H9 (cell line): ENCODE data around the gene AMDHD1. TPM values are rescaled to one million over a fixed set of nuclear protein-coding genes. Genes with fewer than 3 reads are reported as not detected.

Source experiments
- DNase-seq: peaks from one replicate; pipeline ENCODE4 v3.0.0-alpha.2; 2017
- H2AFZ ChIP-seq: one replicate; pipeline ENCODE4 v1.6.1; 2013; ENCODE audit warnings: mild to moderate bottlenecking, low read length, control low read depth, moderate library complexity
- H2AK5ac ChIP-seq: 2 replicates; pipeline ENCODE4 v1.6.1; 2013; ENCODE audit warnings: low read length, control low read depth, mixed read lengths; ENCODE audit not compliant: insufficient read length
- H2BK120ac ChIP-seq: one replicate; pipeline ENCODE4 v1.6.1; 2013; ENCODE audit warnings: low read depth, mild to moderate bottlenecking, low read length, control low read depth, inconsistent platforms; ENCODE audit not compliant: poor library complexity, severe bottlenecking
- H2BK12ac ChIP-seq: 2 replicates; pipeline ENCODE4 v1.6.1; 2013; ENCODE audit warnings: low read length, control low read depth, mixed read lengths, low read depth; ENCODE audit not compliant: insufficient read length
- H2BK15ac ChIP-seq: 2 replicates; pipeline ENCODE4 v1.6.1; 2013; ENCODE audit warnings: low read depth, low read length, control low read depth
- H2BK20ac ChIP-seq: one replicate; pipeline ENCODE4 v1.6.1; 2013; ENCODE audit warnings: low read depth, mild to moderate bottlenecking, low read length, control low read depth, inconsistent platforms; ENCODE audit not compliant: poor library complexity, severe bottlenecking
- H2BK5ac ChIP-seq: 2 replicates; pipeline ENCODE4 v1.6.1; 2013; ENCODE audit warnings: low read length, control low read depth, mixed read lengths; ENCODE audit not compliant: insufficient read length
- H3K14ac ChIP-seq: 2 replicates; pipeline ENCODE4 v1.6.1; 2013; ENCODE audit warnings: low read length, control low read depth; ENCODE audit not compliant: insufficient read depth
- H3K18ac ChIP-seq: 2 replicates; pipeline ENCODE4 v1.6.1; 2013; ENCODE audit warnings: low read depth, mild to moderate bottlenecking, mixed read lengths, low read length, control low read depth; ENCODE audit not compliant: insufficient read length
- H3K23ac ChIP-seq: 2 replicates; pipeline ENCODE4 v1.6.1; 2013; ENCODE audit warnings: low read length, control low read depth, mixed read lengths, low read depth; ENCODE audit not compliant: insufficient read length
- H3K23me2 ChIP-seq: 2 replicates; pipeline ENCODE4 v1.6.1; 2013; ENCODE audit warnings: low read depth, mild to moderate bottlenecking, mixed read lengths, low read length, control low read depth; ENCODE audit not compliant: insufficient read length, poor library complexity, severe bottlenecking
- H3K27ac ChIP-seq: 2 replicates; pipeline ENCODE4 v1.5.1; 2013; ENCODE audit warnings: low read length, control low read depth, mixed read lengths, low read depth; ENCODE audit not compliant: insufficient read length
- H3K27me3 ChIP-seq: 2 replicates; pipeline ENCODE4 v1.6.1; 2013; ENCODE audit warnings: low read length, control low read depth, inconsistent platforms; ENCODE audit not compliant: insufficient read depth
- H3K4ac ChIP-seq: 2 replicates; pipeline ENCODE4 v1.6.1; 2013; ENCODE audit warnings: low read depth, mild to moderate bottlenecking, control low read depth, inconsistent platforms, low read length, moderate library complexity
- H3K4me1 ChIP-seq: 2 replicates; pipeline ENCODE4 v1.6.1; 2013; ENCODE audit warnings: low read length, control low read depth, inconsistent platforms; ENCODE audit not compliant: insufficient read depth
- H3K4me2 ChIP-seq: 2 replicates; pipeline ENCODE4 v1.6.1; 2013; ENCODE audit warnings: low read length, control low read depth, mixed read lengths; ENCODE audit not compliant: insufficient read length, insufficient read depth
- H3K56ac ChIP-seq: 2 replicates; pipeline ENCODE4 v1.6.1; 2013; ENCODE audit warnings: low read depth, mild to moderate bottlenecking, mixed read lengths, low read length, control low read depth; ENCODE audit not compliant: insufficient read length
- H3K79me1 ChIP-seq: 2 replicates; pipeline ENCODE4 v1.6.1; 2013; ENCODE audit warnings: low read depth, mild to moderate bottlenecking, moderate library complexity, low read length, control low read depth, inconsistent platforms; ENCODE audit not compliant: insufficient read depth, poor library complexity, severe bottlenecking
- H3K79me2 ChIP-seq: 2 replicates; pipeline ENCODE4 v1.6.1; 2013; ENCODE audit warnings: low read length, control low read depth, inconsistent platforms; ENCODE audit not compliant: insufficient read depth
- H3K9ac ChIP-seq: 2 replicates; pipeline ENCODE4 v1.6.1; 2013; ENCODE audit warnings: low read length, control low read depth, mixed read lengths; ENCODE audit not compliant: insufficient read length; ENCODE audit errors: extremely low read depth
- H3K9me3 ChIP-seq: one replicate; pipeline ENCODE4 v1.6.1; 2013; ENCODE audit warnings: low read depth, low read length, inconsistent platforms; ENCODE audit not compliant: control insufficient read depth
- H3T11ph ChIP-seq: one replicate; pipeline ENCODE4 v1.6.1; 2013; ENCODE audit warnings: mild to moderate bottlenecking, low read length, control low read depth, inconsistent platforms
- H4K20me1 ChIP-seq: one replicate; pipeline ENCODE4 v1.6.1; 2013; ENCODE audit not compliant: control insufficient read depth, insufficient read length, insufficient read depth
- H4K5ac ChIP-seq: 2 replicates; pipeline ENCODE4 v1.6.1; 2013; ENCODE audit warnings: low read depth, mild to moderate bottlenecking, mixed read lengths, low read length, control low read depth; ENCODE audit not compliant: insufficient read length
- H4K8ac ChIP-seq: replicated peaks from 2 replicates; pipeline ENCODE4 v1.6.1; 2013; ENCODE audit warnings: low read length, control low read depth, mixed read lengths, low read depth; ENCODE audit not compliant: insufficient read length
- H4K91ac ChIP-seq: 2 replicates; pipeline ENCODE4 v1.6.1; 2013; ENCODE audit warnings: low read depth, mild to moderate bottlenecking, moderate library complexity, mixed read lengths, low read length, control low read depth; ENCODE audit not compliant: insufficient read length
- H3K27ac Mint-ChIP-seq, 3 experiments: 2 replicates in 2 of 3; 3 replicates in 1 of 3; pipeline ENCODE4 v1.8.0; 2020 to 2021; ENCODE audit warnings: mixed read lengths in 3 of 3, mild to moderate bottlenecking in 1 of 3, moderate library complexity in 1 of 3
- H3K27me3 Mint-ChIP-seq: 2 replicates; pipeline ENCODE4 v1.8.0; 2021; ENCODE audit warnings: low read depth, mild to moderate bottlenecking, moderate library complexity, mixed read lengths
- H3K36me3 Mint-ChIP-seq, 3 experiments: 2 replicates in 2 of 3; 3 replicates in 1 of 3; pipeline ENCODE4 v1.8.0; 2020 to 2021; ENCODE audit warnings: low read depth in 3 of 3, mixed read lengths in 3 of 3; ENCODE audit not compliant: insufficient read depth in 1 of 3
- H3K4me1 Mint-ChIP-seq, 2 experiments: 2 replicates each; pipeline ENCODE4 v1.8.0; 2020; ENCODE audit warnings: mixed read lengths in 2 of 2
- H3K4me3 Mint-ChIP-seq, 2 experiments: 2 replicates in 1 of 2; 3 replicates in 1 of 2; pipeline ENCODE4 v1.8.0; 2020 to 2021; ENCODE audit warnings: mild to moderate bottlenecking in 2 of 2, mixed read lengths in 2 of 2, moderate library complexity in 1 of 2
- H3K9me3 Mint-ChIP-seq, 2 experiments: 2 replicates in 1 of 2; 3 replicates in 1 of 2; pipeline ENCODE4 v1.8.0; 2020; ENCODE audit warnings: mild to moderate bottlenecking in 2 of 2, mixed read lengths in 2 of 2, moderate library complexity in 1 of 2
- WGBS: extraction: QIAGEN DNeasy Blood & Tissue Kit; methylation state at CpG from one replicate; pipeline ENCODE4 v1.1.7; 2013; ENCODE audit warnings: missing lambda C conversion rate, low lambda C conversion rate, mixed read lengths; ENCODE audit not compliant: insufficient read length; ENCODE audit errors: extremely low coverage; 5-methylcytosine and 5-hydroxymethylcytosine counted together
- total RNA-seq: library from RNA; stranded (reverse); gene quantifications from 2 replicates; pipeline ENCODE4 v1.2.1, GENCODE V29; 2021
- TF ChIP-seq, protein P1 (sequence below): fragments of 200-600 bp; sonication (generic); conservative IDR thresholded peaks from 3 replicates; pipeline ENCODE4 v1.8.0; 2021; ENCODE audit warnings: antibody characterized with exemption, mild to moderate bottlenecking

Gene AMDHD1
- total RNA-seq, 1 experiment from 2014 or later = 0.42 TPM

DNA sequence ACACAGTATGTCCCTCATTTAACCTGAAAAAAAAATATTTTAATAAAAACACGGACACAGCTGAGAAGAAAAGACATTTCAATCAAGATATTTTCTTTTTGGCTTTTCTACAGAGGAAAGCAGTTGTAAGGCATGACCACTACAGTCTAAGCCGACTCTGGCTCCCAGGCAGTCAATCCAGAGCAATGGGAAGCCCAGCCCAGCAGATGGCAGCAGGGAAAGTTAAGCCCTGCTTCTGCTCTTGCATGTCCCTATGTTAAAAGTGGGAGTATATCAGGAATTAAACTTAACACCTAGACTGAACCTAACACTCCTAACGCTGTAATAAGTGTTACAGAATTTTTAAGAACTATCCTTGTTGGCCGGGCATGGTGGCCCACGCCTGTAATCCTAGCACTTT, 72.5 kb downstream of the AMDHD1 start:
- peaks cover 24 to 76% (median 72%) of the 10 kb centered on the region in 3 experiments; a peak in 6 of 7 replicates for H3K36me3 Mint-ChIP-seq
- H3K4me3 Mint-ChIP-seq = no peak overlapping the region

More for the DNA sequence above, 72.5 kb downstream of the AMDHD1 start:
- DNase-seq = peak; percentile 55
- Histone ChIP-seq H3K9ac (no peak overlapping the region), H3K27me3 (no peaks in the 10 kb centered on the region), H3K79me2 (no peaks in the 10 kb centered on the region), H3K79me1 (no peaks in the 10 kb centered on the region), H3K14ac (no peak overlapping the region), H3K23ac (no peak overlapping the region), H3K4ac (no peak overlapping the region), H2BK20ac (no peak overlapping the region), H4K91ac (no peak overlapping the region), H3K9me3 (no peaks in the 10 kb centered on the region), H2AK5ac (no peak overlapping the region), H3K23me2 (no peaks in the 10 kb centered on the region), H4K20me1 (no peaks in the 10 kb centered on the region), H3K56ac (no peak overlapping the region), H2BK15ac (no peak overlapping the region), H2BK5ac (no peak overlapping the region), H3K4me1 (no peaks in the 10 kb centered on the region), H4K5ac (no peak overlapping the region), H3K27ac (no peak overlapping the region), H3T11ph (no peak overlapping the region), H2BK120ac (no peak overlapping the region), H2BK12ac (no peak overlapping the region), H3K4me2 (no peak overlapping the region), H2AFZ (no peak overlapping the region), H3K18ac (no peak overlapping the region), H4K8ac (no peak overlapping the region)
- TF ChIP-seq, protein P1, sequence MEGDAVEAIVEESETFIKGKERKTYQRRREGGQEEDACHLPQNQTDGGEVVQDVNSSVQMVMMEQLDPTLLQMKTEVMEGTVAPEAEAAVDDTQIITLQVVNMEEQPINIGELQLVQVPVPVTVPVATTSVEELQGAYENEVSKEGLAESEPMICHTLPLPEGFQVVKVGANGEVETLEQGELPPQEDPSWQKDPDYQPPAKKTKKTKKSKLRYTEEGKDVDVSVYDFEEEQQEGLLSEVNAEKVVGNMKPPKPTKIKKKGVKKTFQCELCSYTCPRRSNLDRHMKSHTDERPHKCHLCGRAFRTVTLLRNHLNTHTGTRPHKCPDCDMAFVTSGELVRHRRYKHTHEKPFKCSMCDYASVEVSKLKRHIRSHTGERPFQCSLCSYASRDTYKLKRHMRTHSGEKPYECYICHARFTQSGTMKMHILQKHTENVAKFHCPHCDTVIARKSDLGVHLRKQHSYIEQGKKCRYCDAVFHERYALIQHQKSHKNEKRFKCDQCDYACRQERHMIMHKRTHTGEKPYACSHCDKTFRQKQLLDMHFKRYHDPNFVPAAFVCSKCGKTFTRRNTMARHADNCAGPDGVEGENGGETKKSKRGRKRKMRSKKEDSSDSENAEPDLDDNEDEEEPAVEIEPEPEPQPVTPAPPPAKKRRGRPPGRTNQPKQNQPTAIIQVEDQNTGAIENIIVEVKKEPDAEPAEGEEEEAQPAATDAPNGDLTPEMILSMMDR = peak; percentile 65
- Mint-ChIP-seq H3K27me3 (no peaks in the 10 kb centered on the region), H3K9me3 (no peaks in the 10 kb centered on the region), H3K27ac (no peak overlapping the region), H3K4me1 (no peaks in the 10 kb centered on the region)
- no CpG with 5 or more reads among the region's 5 CpGs for WGBS

Other genes with a start within 250 kb of the AMDHD1 start
- gene NTN4, start 152.6 kb upstream of the AMDHD1 start, total RNA-seq = 0.13 and 0.17 TPM in 2 replicates
- 70.3 and 77.1 TPM in 2 replicates for gene SNRPF, start 84.4 kb upstream of the AMDHD1 start, total RNA-seq
- not detected in 2 replicates for gene CCDC38, start 717 bp upstream of the AMDHD1 start, total RNA-seq
- gene HAL, start 53.0 kb downstream of the AMDHD1 start, total RNA-seq = 0.11 and 0.35 TPM in 2 replicates
- 141 and 144 TPM in 2 replicates for gene LTA4H, start 92.3 kb downstream of the AMDHD1 start, total RNA-seq